ENCODE results near the gene LSM2.
A peak's percentile ranks its signal among the peaks of the same experiment; 100 is the strongest.
"Not testable (repeated sequence)": the region's sequence is repeated elsewhere in the genome, so short reads cannot be mapped to it uniquely, and the experiment has no call there.

LSM2 gene

GRCh38 chr6:31806470-31807272, at the start of gene LSM2:
Gene LSM2 (minus strand): TSS chr6:31806966. CDS start chr6:31806757, 209 bp downstream.
- H3K9ac ChIP-seq (ENCODE audit: low read length in 5 of 5) = peak within 1 kb of the TSS; percentile 16 to 91 (median 78)
- no peaks in the 10 kb centered on the region for H3K27me3 ChIP-seq (ENCODE audit: control insufficient read depth in 5 of 5, insufficient read depth in 4 of 5, low read length in 5 of 5)
- H3K36me3 ChIP-seq (ENCODE audit: control insufficient read depth in 5 of 5, insufficient read depth in 5 of 5, low read length in 5 of 5) = peaks cover 0 to 8% (median 0%) of the 10 kb centered on the region in 5 donors
- peaks cover 0 to 15% (median 12%) of the 10 kb centered on the region in 5 donors for H3K4me1 ChIP-seq (ENCODE audit: control insufficient read depth in 5 of 5, insufficient read depth in 5 of 5, low read length in 5 of 5)
- peak within 1 kb of the TSS; percentile 93 for H3K27ac ChIP-seq (ENCODE audit: low read depth, low read length)
- peak within 1 kb of the TSS; percentile 66 to 86 (median 67) for H3K4me3 ChIP-seq (ENCODE audit: low read depth in 1 of 5, low read length in 5 of 5)
- no peaks in the 10 kb centered on the region for H3K9me3 ChIP-seq (ENCODE audit: control insufficient read depth in 5 of 5, low read length in 5 of 5)

- H3K9me3 ChIP-seq (ENCODE audit: control insufficient read depth in 5 of 5, low read length in 5 of 5); H3K4me1 ChIP-seq (ENCODE audit: control insufficient read depth in 5 of 5, insufficient read depth in 5 of 5, low read length in 5 of 5); H3K9ac ChIP-seq (ENCODE audit: low read length in 5 of 5): not testable (repeated sequence)
Observed at GRCh38 chr6:31851980-31852718, 45.4 kb upstream of the LSM2 start.

GRCh38 chr6:31851485-31851832, 44.7 kb upstream of the LSM2 start:
- H3K9me3 ChIP-seq (ENCODE audit: control insufficient read depth in 5 of 5, low read length in 5 of 5) = no peaks in the 10 kb centered on the region
- peaks cover 0 to 3% (median 0%) of the 10 kb centered on the region in 5 donors for H3K36me3 ChIP-seq (ENCODE audit: control insufficient read depth in 5 of 5, insufficient read depth in 5 of 5, low read length in 5 of 5)
- no peaks in the 10 kb centered on the region for H3K4me1 ChIP-seq (ENCODE audit: control insufficient read depth in 5 of 5, insufficient read depth in 5 of 5, low read length in 5 of 5)
- no peak overlapping the region for H3K27ac ChIP-seq (ENCODE audit: low read depth, low read length)
- no peak overlapping the region for H3K4me3 ChIP-seq (ENCODE audit: low read depth in 1 of 5, low read length in 5 of 5)
- H3K9ac ChIP-seq (ENCODE audit: low read length in 5 of 5) = no peak overlapping the region
- no peaks in the 10 kb centered on the region for H3K27me3 ChIP-seq (ENCODE audit: control insufficient read depth in 5 of 5, insufficient read depth in 4 of 5, low read length in 5 of 5)

More at GRCh38 chr6:31851980-31852718, 45.4 kb upstream of the LSM2 start:
- not testable (repeated sequence) for H3K27me3 ChIP-seq (ENCODE audit: control insufficient read depth in 5 of 5, insufficient read depth in 4 of 5, low read length in 5 of 5); H3K4me3 ChIP-seq (ENCODE audit: low read depth in 1 of 5, low read length in 5 of 5); H3K27ac ChIP-seq (ENCODE audit: low read depth, low read length); H3K36me3 ChIP-seq (ENCODE audit: control insufficient read depth in 5 of 5, insufficient read depth in 5 of 5, low read length in 5 of 5)

GRCh38 chr6:31850765-31851484, 44.2 kb upstream of the LSM2 start:
- Histone ChIP-seq H3K27me3 (ENCODE audit: control insufficient read depth in 5 of 5, insufficient read depth in 4 of 5, low read length in 5 of 5) (no peaks in the 10 kb centered on the region), H3K27ac (ENCODE audit: low read depth, low read length) (no peak overlapping the region), H3K4me3 (ENCODE audit: low read depth in 1 of 5, low read length in 5 of 5) (no peak overlapping the region), H3K9me3 (ENCODE audit: control insufficient read depth in 5 of 5, low read length in 5 of 5) (no peaks in the 10 kb centered on the region), H3K9ac (ENCODE audit: low read length in 5 of 5) (no peak overlapping the region), H3K36me3 (ENCODE audit: control insufficient read depth in 5 of 5, insufficient read depth in 5 of 5, low read length in 5 of 5) (peaks cover 0 to 3% (median 0%) of the 10 kb centered on the region in 5 donors), H3K4me1 (ENCODE audit: control insufficient read depth in 5 of 5, insufficient read depth in 5 of 5, low read length in 5 of 5) (no peaks in the 10 kb centered on the region)

GRCh38 chr6:31847276-31847978, 40.7 kb upstream of the LSM2 start:
- H3K9me3 ChIP-seq (ENCODE audit: control insufficient read depth in 5 of 5, low read length in 5 of 5) = no peaks in the 10 kb centered on the region
- peaks cover 0 to 4% (median 0%) of the 10 kb centered on the region in 5 donors for H3K36me3 ChIP-seq (ENCODE audit: control insufficient read depth in 5 of 5, insufficient read depth in 5 of 5, low read length in 5 of 5)
- H3K4me1 ChIP-seq (ENCODE audit: control insufficient read depth in 5 of 5, insufficient read depth in 5 of 5, low read length in 5 of 5) = no peaks in the 10 kb centered on the region
- no peak overlapping the region for H3K27ac ChIP-seq (ENCODE audit: low read depth, low read length)
- no peaks in the 10 kb centered on the region for H3K27me3 ChIP-seq (ENCODE audit: control insufficient read depth in 5 of 5, insufficient read depth in 4 of 5, low read length in 5 of 5)
- H3K9ac ChIP-seq (ENCODE audit: low read length in 5 of 5) = no peak overlapping the region
- H3K4me3 ChIP-seq (ENCODE audit: low read depth in 1 of 5, low read length in 5 of 5) = no peak overlapping the region

- Histone ChIP-seq H3K36me3 (ENCODE audit: control insufficient read depth in 5 of 5, insufficient read depth in 5 of 5, low read length in 5 of 5) (peaks cover under 1 to 21% (median 16%) of the 10 kb centered on the region in 5 donors), H3K9ac (ENCODE audit: low read length in 5 of 5) (no peak overlapping the region), H3K27ac (ENCODE audit: low read depth, low read length) (no peak overlapping the region), H3K27me3 (ENCODE audit: control insufficient read depth in 5 of 5, insufficient read depth in 4 of 5, low read length in 5 of 5) (no peaks in the 10 kb centered on the region), H3K4me1 (ENCODE audit: control insufficient read depth in 5 of 5, insufficient read depth in 5 of 5, low read length in 5 of 5) (no peaks in the 10 kb centered on the region), H3K4me3 (ENCODE audit: low read depth in 1 of 5, low read length in 5 of 5) (no peak overlapping the region), H3K9me3 (ENCODE audit: control insufficient read depth in 5 of 5, low read length in 5 of 5) (no peaks in the 10 kb centered on the region)
Observed at GRCh38 chr6:31844507-31844906, 37.7 kb upstream of the LSM2 start.

- Histone ChIP-seq H3K9me3 (ENCODE audit: control insufficient read depth in 5 of 5, low read length in 5 of 5) (no peaks in the 10 kb centered on the region), H3K9ac (ENCODE audit: low read length in 5 of 5) (no peak overlapping the region), H3K4me3 (ENCODE audit: low read depth in 1 of 5, low read length in 5 of 5) (no peak overlapping the region), H3K27ac (ENCODE audit: low read depth, low read length) (no peak overlapping the region), H3K27me3 (ENCODE audit: control insufficient read depth in 5 of 5, insufficient read depth in 4 of 5, low read length in 5 of 5) (no peaks in the 10 kb centered on the region), H3K36me3 (ENCODE audit: control insufficient read depth in 5 of 5, insufficient read depth in 5 of 5, low read length in 5 of 5) (peaks cover 6 to 45% (median 35%) of the 10 kb centered on the region in 5 donors), H3K4me1 (ENCODE audit: control insufficient read depth in 5 of 5, insufficient read depth in 5 of 5, low read length in 5 of 5) (peaks cover 0 to 14% (median 10%) of the 10 kb centered on the region in 5 donors)
Observed at GRCh38 chr6:31842053-31842452, 35.3 kb upstream of the LSM2 start.

- Histone ChIP-seq H3K36me3 (ENCODE audit: control insufficient read depth in 5 of 5, insufficient read depth in 5 of 5, low read length in 5 of 5) (peaks cover 6 to 46% (median 37%) of the 10 kb centered on the region in 5 donors), H3K4me1 (ENCODE audit: control insufficient read depth in 5 of 5, insufficient read depth in 5 of 5, low read length in 5 of 5) (peaks cover 5 to 37% (median 30%) of the 10 kb centered on the region in 5 donors)
- not testable (repeated sequence) for H3K27ac ChIP-seq (ENCODE audit: low read depth, low read length); H3K27me3 ChIP-seq (ENCODE audit: control insufficient read depth in 5 of 5, insufficient read depth in 4 of 5, low read length in 5 of 5); H3K9ac ChIP-seq (ENCODE audit: low read length in 5 of 5); H3K4me3 ChIP-seq (ENCODE audit: low read depth in 1 of 5, low read length in 5 of 5); H3K9me3 ChIP-seq (ENCODE audit: control insufficient read depth in 5 of 5, low read length in 5 of 5)
Observed at GRCh38 chr6:31839779-31840126, 33.0 kb upstream of the LSM2 start.

GRCh38 chr6:31838968-31839367, 32.2 kb upstream of the LSM2 start:
- Histone ChIP-seq H3K36me3 (ENCODE audit: control insufficient read depth in 5 of 5, insufficient read depth in 5 of 5, low read length in 5 of 5) (peaks cover 6 to 46% (median 37%) of the 10 kb centered on the region in 5 donors), H3K4me3 (ENCODE audit: low read depth in 1 of 5, low read length in 5 of 5) (no peak overlapping the region)

More at GRCh38 chr6:31838968-31839367, 32.2 kb upstream of the LSM2 start:
- Histone ChIP-seq H3K4me1 (ENCODE audit: control insufficient read depth in 5 of 5, insufficient read depth in 5 of 5, low read length in 5 of 5) (peaks cover 5 to 41% (median 31%) of the 10 kb centered on the region in 5 donors), H3K9me3 (ENCODE audit: control insufficient read depth in 5 of 5, low read length in 5 of 5) (no peaks in the 10 kb centered on the region), H3K9ac (ENCODE audit: low read length in 5 of 5) (no peak overlapping the region), H3K27ac (ENCODE audit: low read depth, low read length) (no peak overlapping the region), H3K27me3 (ENCODE audit: control insufficient read depth in 5 of 5, insufficient read depth in 4 of 5, low read length in 5 of 5) (no peaks in the 10 kb centered on the region)
